Neuronal stem cell (in vitro differentiated cells): ENCODE data around the gene SRSF7.

Source experiments
- DNase-seq: peaks from one replicate; pipeline ENCODE4 v3.0.0-alpha.2; 2013; ENCODE audit warnings: low spot score
- H2AFZ ChIP-seq: one replicate; pipeline ENCODE4 v1.6.1; 2013; ENCODE audit warnings: mild to moderate bottlenecking, low read length, inconsistent platforms
- H2AK5ac ChIP-seq: 2 replicates; pipeline ENCODE4 v1.6.1; 2013; ENCODE audit warnings: low read depth, mild to moderate bottlenecking, inconsistent platforms, low read length, moderate library complexity, mixed read lengths
- H2BK120ac ChIP-seq: 2 replicates; pipeline ENCODE4 v1.6.1; 2013; ENCODE audit warnings: low read depth, mild to moderate bottlenecking, inconsistent platforms, low read length, moderate library complexity, mixed read lengths
- H2BK12ac ChIP-seq: one replicate; pipeline ENCODE4 v1.6.1; 2013; ENCODE audit warnings: low read length, inconsistent platforms
- H2BK15ac ChIP-seq: 2 replicates; pipeline ENCODE4 v1.6.1; 2013; ENCODE audit warnings: mild to moderate bottlenecking, low read length, inconsistent platforms, mixed read lengths
- H2BK5ac ChIP-seq: one replicate; pipeline ENCODE4 v1.6.1; 2013; ENCODE audit warnings: inconsistent platforms, mild to moderate bottlenecking, low read length, moderate library complexity
- H3K14ac ChIP-seq: one replicate; pipeline ENCODE4 v1.6.1; 2013; ENCODE audit warnings: low read length, inconsistent platforms
- H3K18ac ChIP-seq: 2 replicates; pipeline ENCODE4 v1.6.1; 2013; ENCODE audit warnings: low read length, inconsistent platforms
- H3K23ac ChIP-seq: 2 replicates; pipeline ENCODE4 v1.6.1; 2013; ENCODE audit warnings: low read depth, mild to moderate bottlenecking, mixed read lengths, low read length, inconsistent platforms; ENCODE audit not compliant: poor library complexity
- H3K27ac ChIP-seq: replicated peaks from 3 replicates; pipeline ENCODE4 v1.5.1; 2013; ENCODE audit warnings: low read length, inconsistent platforms
- H3K27me3 ChIP-seq, 3 experiments: 2 replicates each; pipeline ENCODE4 v1.6.1; 2013; ENCODE audit warnings: low read length in 3 of 3, mild to moderate bottlenecking in 2 of 3, inconsistent platforms in 1 of 3, low read depth in 1 of 3, mixed read lengths in 1 of 3, moderate library complexity in 1 of 3; ENCODE audit not compliant: control insufficient read depth in 3 of 3, insufficient read depth in 3 of 3
- H3K36me3 ChIP-seq, 2 donors: replicated peaks in 1 of 2; 2 replicates each; pipeline ENCODE4 v1.6.1; 2013; ENCODE audit warnings: low read length in 2 of 2; ENCODE audit not compliant: control insufficient read depth in 2 of 2, insufficient read depth in 2 of 2
- H3K4ac ChIP-seq: 2 replicates; pipeline ENCODE4 v1.6.1; 2013; ENCODE audit warnings: inconsistent platforms, mild to moderate bottlenecking, low read length, moderate library complexity
- H3K4me1 ChIP-seq, 2 donors: 1 replicate in 1 of 2; 2 replicates in 1 of 2; pipeline ENCODE4 v1.6.1; 2013; ENCODE audit warnings: low read length in 2 of 2, low read depth in 1 of 2; ENCODE audit not compliant: control insufficient read depth in 2 of 2, insufficient read depth in 1 of 2
- H3K4me2 ChIP-seq: one replicate; pipeline ENCODE4 v1.6.1; 2013; ENCODE audit warnings: mild to moderate bottlenecking, low read length, inconsistent platforms; ENCODE audit not compliant: insufficient read depth, poor library complexity, severe bottlenecking
- H3K4me3 ChIP-seq, 2 donors: 2 replicates each; pipeline ENCODE4 v1.5.1; 2013; ENCODE audit warnings: low read length in 2 of 2, mild to moderate bottlenecking in 2 of 2, inconsistent platforms in 1 of 2, moderate library complexity in 1 of 2
- H3K79me1 ChIP-seq: one replicate; pipeline ENCODE4 v1.6.1; 2013; ENCODE audit warnings: low read depth, mild to moderate bottlenecking, inconsistent platforms, low read length, moderate library complexity
- H3K9ac ChIP-seq: one replicate; pipeline ENCODE4 v1.6.1; 2013; ENCODE audit warnings: mild to moderate bottlenecking, low read depth, low read length, inconsistent platforms; ENCODE audit not compliant: poor library complexity
- H3K9me3 ChIP-seq, 2 donors: replicated peaks in 1 of 2; 2 replicates each; pipeline versions ENCODE3 to v1.6.1; 2013; ENCODE audit warnings: low read length in 2 of 2, mild to moderate bottlenecking in 2 of 2, inconsistent platforms in 1 of 2, low read depth in 1 of 2, mixed read lengths in 1 of 2, moderate library complexity in 1 of 2; ENCODE audit not compliant: control insufficient read depth in 2 of 2, insufficient read depth in 1 of 2
- H4K8ac ChIP-seq: one replicate; pipeline ENCODE4 v1.6.1; 2013; ENCODE audit warnings: low read depth, mild to moderate bottlenecking, inconsistent platforms, low read length, moderate library complexity
- H4K91ac ChIP-seq: one replicate; pipeline ENCODE4 v1.6.1; 2013; ENCODE audit warnings: low read length, low read depth, mild to moderate bottlenecking, inconsistent platforms; ENCODE audit not compliant: poor library complexity
- WGBS, 2 donors: extraction: QIAGEN DNeasy Blood & Tissue Kit; methylation state at CpG; one replicate each; pipeline ENCODE4 v1.1.7; 2013; ENCODE audit warnings: missing lambda C conversion rate in 2 of 2, mixed read lengths in 1 of 2; ENCODE audit not compliant: insufficient read length in 2 of 2, insufficient replicate concordance in 1 of 2; ENCODE audit errors: extremely low coverage in 2 of 2; 5-methylcytosine and 5-hydroxymethylcytosine counted together

SRSF7 gene

DNA sequence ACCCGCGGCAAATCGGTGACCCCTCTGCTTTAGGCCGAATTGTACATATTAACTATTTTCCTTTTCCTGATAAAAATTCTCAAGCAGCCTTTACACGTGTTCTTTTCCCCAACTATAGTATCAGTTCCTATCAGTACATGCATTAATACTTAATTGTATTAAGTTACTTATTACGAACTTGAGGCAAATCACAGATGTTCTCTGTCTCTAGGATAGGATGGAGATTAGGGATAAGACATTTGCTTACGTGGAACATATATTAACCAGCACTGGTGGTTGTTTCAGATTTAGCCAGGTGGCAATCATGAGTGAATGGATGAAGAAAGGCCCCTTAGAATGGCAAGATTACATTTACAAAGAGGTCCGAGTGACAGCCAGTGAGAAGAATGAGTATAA, 27.5 kb upstream of the SRSF7 start:
- H3K9ac ChIP-seq = peak overlapping the region; percentile 17
- H3K36me3 ChIP-seq = peaks cover 4 to 13% of the 10 kb centered on the region in 2 donors
- no peak overlapping the region for H2BK15ac ChIP-seq
- no peak overlapping the region for H4K91ac ChIP-seq
- peak overlapping the region; percentile 82 for H2AFZ ChIP-seq
- peak overlapping the region; percentile 60 to 83 for H3K4me3 ChIP-seq
- no peak overlapping the region for H3K23ac ChIP-seq
- DNase-seq = no peak
- H3K9me3 ChIP-seq = no peaks in the 10 kb centered on the region
- H3K14ac ChIP-seq = no peak overlapping the region
- peak overlapping the region; percentile 60 for H3K4me2 ChIP-seq
- peaks cover 0 to 3% (median 0%) of the 10 kb centered on the region in 3 experiments for H3K27me3 ChIP-seq
- no peak overlapping the region for H3K27ac ChIP-seq
- H2BK12ac ChIP-seq = no peak overlapping the region
- H3K79me1 ChIP-seq = no peaks in the 10 kb centered on the region
- WGBS, 2 donors = no CpG with 5 or more reads among the region's 8 CpGs
- no peak overlapping the region for H3K4ac ChIP-seq
- H2BK5ac ChIP-seq = no peak overlapping the region
- H3K18ac ChIP-seq = no peak overlapping the region
- H4K8ac ChIP-seq = no peak overlapping the region
- no peaks in the 10 kb centered on the region for H3K4me1 ChIP-seq
- no peak overlapping the region for H2AK5ac ChIP-seq
- no peak overlapping the region for H2BK120ac ChIP-seq

GRCh38 chr2:38776531-38776930, 25.4 kb upstream of the SRSF7 start:
- Histone ChIP-seq H3K79me1 (peaks cover 2% of the 10 kb centered on the region), H2BK120ac (no peak overlapping the region), H3K4me1 (no peaks in the 10 kb centered on the region), H3K9me3 (no peaks in the 10 kb centered on the region), H3K4me2 (no peak overlapping the region), H3K27ac (no peak overlapping the region), H3K4me3 (no peak overlapping the region), H3K4ac (no peak overlapping the region), H3K23ac (no peak overlapping the region), H3K27me3 (peaks cover 0 to 3% (median 0%) of the 10 kb centered on the region in 3 experiments), H2BK15ac (no peak overlapping the region), H3K14ac (no peak overlapping the region), H3K36me3 (peaks cover 2 to 5% of the 10 kb centered on the region in 2 donors), H4K91ac (no peak overlapping the region), H3K9ac (no peak overlapping the region), H4K8ac (no peak overlapping the region), H2AFZ (peak overlapping the region; percentile 16), H2BK12ac (no peak overlapping the region), H3K18ac (no peak overlapping the region), H2AK5ac (no peak overlapping the region), H2BK5ac (no peak overlapping the region)
- no peak for DNase-seq
- WGBS, 2 donors = no CpG with 5 or more reads among the region's 13 CpGs

DNA sequence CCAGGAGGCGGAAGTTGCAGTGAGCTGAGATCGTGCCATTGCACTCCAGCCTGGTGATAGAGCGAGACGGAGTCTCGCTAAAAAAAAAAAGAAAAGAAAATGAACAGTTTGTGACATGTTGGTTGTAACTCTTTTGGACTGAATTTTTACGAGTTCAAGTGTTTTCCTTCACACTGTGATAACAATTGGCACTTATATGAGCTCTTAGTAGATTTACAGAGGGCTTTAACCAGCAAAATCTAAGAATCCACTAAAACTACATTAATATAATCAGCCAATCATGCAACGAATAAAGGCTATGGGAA, 24.7 kb upstream of the SRSF7 start:
- Histone ChIP-seq H3K14ac (no peak overlapping the region), H2BK12ac (no peak overlapping the region), H3K18ac (no peak overlapping the region), H2BK5ac (no peak overlapping the region), H3K23ac (no peak overlapping the region), H4K91ac (no peak overlapping the region), H2AFZ (no peak overlapping the region), H3K4me2 (no peak overlapping the region), H2BK120ac (no peak overlapping the region), H3K27me3 (peaks cover 0 to 3% (median 0%) of the 10 kb centered on the region in 3 experiments), H2BK15ac (no peak overlapping the region), H3K9ac (no peak overlapping the region), H3K36me3 (no peaks in the 10 kb centered on the region), H4K8ac (no peak overlapping the region), H3K4ac (no peak overlapping the region), H3K79me1 (peaks cover 2% of the 10 kb centered on the region), H3K9me3 (no peaks in the 10 kb centered on the region), H2AK5ac (no peak overlapping the region), H3K4me3 (no peak overlapping the region), H3K4me1 (no peaks in the 10 kb centered on the region), H3K27ac (no peak overlapping the region)
- DNase-seq = no peak
- WGBS, 2 donors = no CpG with 5 or more reads among the region's 7 CpGs

- Histone ChIP-seq H3K4ac (no peak overlapping the region), H2BK5ac (no peak overlapping the region), H3K9me3 (no peaks in the 10 kb centered on the region), H4K91ac (no peak overlapping the region), H3K4me2 (no peak overlapping the region), H2BK120ac (no peak overlapping the region), H3K9ac (no peak overlapping the region), H3K79me1 (peaks cover 2% of the 10 kb centered on the region), H2AK5ac (no peak overlapping the region), H3K4me3 (no peak overlapping the region), H3K18ac (no peak overlapping the region), H3K27me3 (peaks cover 0 to 3% (median under 1%) of the 10 kb centered on the region in 3 experiments), H3K23ac (no peak overlapping the region), H2BK15ac (no peak overlapping the region), H3K4me1 (no peaks in the 10 kb centered on the region), H3K27ac (no peak overlapping the region), H4K8ac (no peak overlapping the region), H3K36me3 (no peaks in the 10 kb centered on the region), H3K14ac (no peak overlapping the region), H2AFZ (no peak overlapping the region), H2BK12ac (no peak overlapping the region)
- DNase-seq = no peak
- no CpG with 5 or more reads among the region's 17 CpGs for WGBS, 2 donors
Observed at GRCh38 chr2:38775097-38775920, 24.1 kb upstream of the SRSF7 start.
